AG10803 (cell line): ENCODE data around the gene RIMBP2.

Experiments
- DNase-seq: peaks from one replicate; pipeline ENCODE4 v3.0.0; 2010; ENCODE audit warnings: low read depth
- H3K4me3 ChIP-seq: 2 replicates; pipeline ENCODE4 v1.5.1; 2011; ENCODE audit warnings: mild to moderate bottlenecking, low read length, control low read depth
- TF ChIP-seq, protein P1 (sequence below): conservative IDR thresholded peaks from 2 replicates; pipeline ENCODE4 v1.5.1; 2011; ENCODE audit warnings: mild to moderate bottlenecking, low read length, control low read depth, inconsistent platforms

The RIMBP2 gene

GRCh38 chr12:130705178-130705822 is 10.8 kb downstream of the RIMBP2 start:
- TF ChIP-seq, protein P1, sequence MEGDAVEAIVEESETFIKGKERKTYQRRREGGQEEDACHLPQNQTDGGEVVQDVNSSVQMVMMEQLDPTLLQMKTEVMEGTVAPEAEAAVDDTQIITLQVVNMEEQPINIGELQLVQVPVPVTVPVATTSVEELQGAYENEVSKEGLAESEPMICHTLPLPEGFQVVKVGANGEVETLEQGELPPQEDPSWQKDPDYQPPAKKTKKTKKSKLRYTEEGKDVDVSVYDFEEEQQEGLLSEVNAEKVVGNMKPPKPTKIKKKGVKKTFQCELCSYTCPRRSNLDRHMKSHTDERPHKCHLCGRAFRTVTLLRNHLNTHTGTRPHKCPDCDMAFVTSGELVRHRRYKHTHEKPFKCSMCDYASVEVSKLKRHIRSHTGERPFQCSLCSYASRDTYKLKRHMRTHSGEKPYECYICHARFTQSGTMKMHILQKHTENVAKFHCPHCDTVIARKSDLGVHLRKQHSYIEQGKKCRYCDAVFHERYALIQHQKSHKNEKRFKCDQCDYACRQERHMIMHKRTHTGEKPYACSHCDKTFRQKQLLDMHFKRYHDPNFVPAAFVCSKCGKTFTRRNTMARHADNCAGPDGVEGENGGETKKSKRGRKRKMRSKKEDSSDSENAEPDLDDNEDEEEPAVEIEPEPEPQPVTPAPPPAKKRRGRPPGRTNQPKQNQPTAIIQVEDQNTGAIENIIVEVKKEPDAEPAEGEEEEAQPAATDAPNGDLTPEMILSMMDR, result no peak
- no peak for DNase-seq
- H3K4me3 ChIP-seq, result no peak overlapping the region

- H3K4me3 ChIP-seq, result no peak overlapping the region
- TF ChIP-seq, protein P1, result no peak
- no peak for DNase-seq
These were observed 11.5 kb downstream of the RIMBP2 start for GRCh38 chr12:130704606-130705005.

- H3K4me3 ChIP-seq, result no peak overlapping the region
- no peak for DNase-seq
- TF ChIP-seq, protein P1, result no peak
These were observed 12.2 kb downstream of the RIMBP2 start for GRCh38 chr12:130703733-130704375.

- TF ChIP-seq, protein P1, result no peak
- H3K4me3 ChIP-seq, result no peak overlapping the region
- DNase-seq, result no peak
These were observed 12.9 kb downstream of the RIMBP2 start for GRCh38 chr12:130702966-130703732.

- H3K4me3 ChIP-seq, result no peak overlapping the region
- TF ChIP-seq, protein P1, result no peak
- DNase-seq, result no peak
These were observed 14.7 kb downstream of the RIMBP2 start for GRCh38 chr12:130701402-130701744.

GRCh38 chr12:130700492-130701401 is 15.4 kb downstream of the RIMBP2 start:
- no peak overlapping the region for H3K4me3 ChIP-seq
- TF ChIP-seq, protein P1, result no peak
- DNase-seq, result no peak
